Colonic mucosa (tissue), 4 donors: ENCODE data around the gene RALA. TPM values are rescaled to one million over a fixed set of nuclear protein-coding genes. Genes with fewer than 3 reads are reported as not detected.
"Not testable (repeated sequence)": the region's sequence is repeated elsewhere in the genome, so short reads cannot be mapped to it uniquely, and the experiment has no call there.

Experiments used
- DNase-seq: peaks from one replicate; pipeline ENCODE4 v3.0.0-alpha.2; 2020
- H3K27ac ChIP-seq: fragments of 200-600 bp; one replicate; pipeline ENCODE4 v1.8.0; 2021
- H3K27me3 ChIP-seq: fragments of 200-600 bp; one replicate; pipeline ENCODE4 v1.8.0; 2021
- H3K36me3 ChIP-seq: fragments of 200-600 bp; one replicate; pipeline ENCODE4 v1.8.0; 2021
- H3K4me1 ChIP-seq: fragments of 200-600 bp; one replicate; pipeline ENCODE4 v1.8.0; 2021; ENCODE audit warnings: mild to moderate bottlenecking
- H3K4me3 ChIP-seq: fragments of 200-600 bp; one replicate; pipeline ENCODE4 v1.8.0; 2021
- H3K9ac ChIP-seq, 2 donors: one replicate each; pipeline ENCODE4 v1.7.0; 2013; ENCODE audit warnings: control low read depth in 2 of 2, low read depth in 2 of 2, low read length in 2 of 2
- H3K9me3 ChIP-seq: fragments of 200-600 bp; one replicate; pipeline ENCODE4 v1.8.0; 2021
- intact Hi-C: fragments of 100-400 bp; cut with DNase I; formaldehyde crosslinking; loops from one replicate; pipeline ENCODE4 v1.14.1; 2022
- total RNA-seq, 2 donors: library from RNA; stranded (reverse); fragmentation: NEBNext Ultra II Directional in 1 of 2; extraction: Animal tissue kit (Norgen Biotek cat#: 25700) in 1 of 2; gene quantifications; one replicate each; pipeline ENCODE4 v1.2.1, GENCODE V29; 2021
- TF ChIP-seq, protein P1 (sequence below): fragments of 200-600 bp; IDR thresholded peaks from one replicate; pipeline ENCODE4 v1.8.0; 2022; ENCODE audit warnings: antibody characterized with exemption, mild to moderate bottlenecking
- donor health status: healthy.
- donor health status: DM: no; HTN: no; CAD: no.
- donor health status: DM: no; HTN: no; CAD: no.

The RALA gene
- total RNA-seq, 2 donors from 2014 or later: 47.8 to 55.6 TPM

DNA sequence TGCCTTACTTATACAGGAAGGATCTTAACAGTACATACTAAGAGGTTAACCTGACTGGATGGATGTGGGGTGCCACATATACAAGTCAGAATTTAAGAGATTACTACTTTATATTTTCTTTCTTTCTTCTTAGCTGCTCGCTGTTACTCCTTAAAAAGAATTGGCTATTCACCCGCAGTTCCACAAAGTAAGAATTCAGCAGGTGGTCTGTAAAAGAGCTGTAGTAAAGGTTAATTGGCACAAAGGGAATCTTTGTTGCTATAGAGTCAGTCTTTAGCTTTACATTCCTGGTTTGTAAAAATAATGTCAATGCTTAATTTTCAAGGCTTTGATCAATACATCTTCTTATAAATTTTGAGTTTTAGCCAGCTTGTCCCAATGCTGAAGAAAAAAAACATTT lies 43.2 kb downstream of the RALA start:
- H3K27me3 ChIP-seq: no peaks in the 10 kb centered on the region
- no peak for DNase-seq
- H3K4me1 ChIP-seq: no peaks in the 10 kb centered on the region
- H3K36me3 ChIP-seq: no peaks in the 10 kb centered on the region
- H3K9ac ChIP-seq: no peak overlapping the region
- H3K4me3 ChIP-seq: no peak overlapping the region
- TF ChIP-seq, protein P1, sequence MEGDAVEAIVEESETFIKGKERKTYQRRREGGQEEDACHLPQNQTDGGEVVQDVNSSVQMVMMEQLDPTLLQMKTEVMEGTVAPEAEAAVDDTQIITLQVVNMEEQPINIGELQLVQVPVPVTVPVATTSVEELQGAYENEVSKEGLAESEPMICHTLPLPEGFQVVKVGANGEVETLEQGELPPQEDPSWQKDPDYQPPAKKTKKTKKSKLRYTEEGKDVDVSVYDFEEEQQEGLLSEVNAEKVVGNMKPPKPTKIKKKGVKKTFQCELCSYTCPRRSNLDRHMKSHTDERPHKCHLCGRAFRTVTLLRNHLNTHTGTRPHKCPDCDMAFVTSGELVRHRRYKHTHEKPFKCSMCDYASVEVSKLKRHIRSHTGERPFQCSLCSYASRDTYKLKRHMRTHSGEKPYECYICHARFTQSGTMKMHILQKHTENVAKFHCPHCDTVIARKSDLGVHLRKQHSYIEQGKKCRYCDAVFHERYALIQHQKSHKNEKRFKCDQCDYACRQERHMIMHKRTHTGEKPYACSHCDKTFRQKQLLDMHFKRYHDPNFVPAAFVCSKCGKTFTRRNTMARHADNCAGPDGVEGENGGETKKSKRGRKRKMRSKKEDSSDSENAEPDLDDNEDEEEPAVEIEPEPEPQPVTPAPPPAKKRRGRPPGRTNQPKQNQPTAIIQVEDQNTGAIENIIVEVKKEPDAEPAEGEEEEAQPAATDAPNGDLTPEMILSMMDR: no peak
- no peaks in the 10 kb centered on the region for H3K9me3 ChIP-seq
- H3K27ac ChIP-seq: no peak overlapping the region
- intact Hi-C loops: no loop called here

DNA sequence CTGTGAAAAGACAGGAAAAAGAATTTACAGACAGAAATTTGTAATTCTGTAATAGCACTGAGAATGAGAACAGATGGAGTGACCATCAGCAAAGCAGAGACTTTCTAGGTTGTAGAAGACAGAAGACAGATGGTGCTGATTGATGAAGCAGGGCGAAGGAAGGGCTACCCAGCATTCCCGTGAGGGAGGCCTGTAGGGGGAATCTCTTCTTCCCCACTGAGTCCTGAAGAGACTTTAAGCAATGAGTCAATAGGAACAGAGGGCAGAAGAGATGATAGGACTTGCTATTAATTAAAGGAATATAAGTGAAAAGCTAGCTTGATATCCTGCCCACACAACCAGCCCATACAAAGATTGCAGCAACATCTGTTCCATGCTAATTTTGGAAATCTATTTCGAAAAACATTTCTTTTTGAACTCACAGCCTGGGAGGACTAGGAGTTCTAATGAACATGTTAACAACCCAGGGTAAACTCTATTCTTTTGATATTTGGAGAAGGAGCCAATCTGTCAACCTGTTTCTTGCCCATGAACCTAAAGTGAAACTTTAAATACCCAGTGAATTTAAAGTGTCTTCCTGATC lies 44.1 kb downstream of the RALA start:
- Histone ChIP-seq H3K27ac (no peak overlapping the region), H3K9me3 (no peaks in the 10 kb centered on the region), H3K4me3 (no peak overlapping the region), H3K9ac (no peak overlapping the region), H3K36me3 (no peaks in the 10 kb centered on the region), H3K4me1 (no peaks in the 10 kb centered on the region), H3K27me3 (no peaks in the 10 kb centered on the region)
- TF ChIP-seq, protein P1: no peak
- intact Hi-C loops: no loop called here
- no peak for DNase-seq

DNA sequence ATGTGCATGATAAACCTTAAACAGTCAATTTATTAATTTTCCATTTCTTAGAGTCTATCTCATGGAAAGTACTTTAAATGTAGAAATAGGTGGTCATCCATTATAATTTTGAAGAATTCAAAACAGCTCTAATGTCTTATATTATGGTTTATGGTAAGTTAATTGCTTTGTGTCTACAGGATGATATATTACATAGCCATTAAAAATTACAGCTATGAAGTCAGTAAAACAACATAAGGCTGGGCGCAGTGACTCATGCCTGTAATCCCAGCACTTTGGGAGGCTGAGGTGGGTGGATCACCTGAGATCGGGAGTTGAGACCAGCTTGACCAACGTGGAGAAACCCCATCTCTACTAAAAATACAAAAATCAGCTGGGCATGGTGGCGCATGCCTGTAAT lies 44.9 kb downstream of the RALA start:
- H3K9ac ChIP-seq, H3K4me3 ChIP-seq, H3K27me3 ChIP-seq, H3K9me3 ChIP-seq, H3K4me1 ChIP-seq, DNase-seq, H3K36me3 ChIP-seq, intact Hi-C loops: not testable (repeated sequence)
- peak overlapping the region; percentile 5 for H3K27ac ChIP-seq

DNA sequence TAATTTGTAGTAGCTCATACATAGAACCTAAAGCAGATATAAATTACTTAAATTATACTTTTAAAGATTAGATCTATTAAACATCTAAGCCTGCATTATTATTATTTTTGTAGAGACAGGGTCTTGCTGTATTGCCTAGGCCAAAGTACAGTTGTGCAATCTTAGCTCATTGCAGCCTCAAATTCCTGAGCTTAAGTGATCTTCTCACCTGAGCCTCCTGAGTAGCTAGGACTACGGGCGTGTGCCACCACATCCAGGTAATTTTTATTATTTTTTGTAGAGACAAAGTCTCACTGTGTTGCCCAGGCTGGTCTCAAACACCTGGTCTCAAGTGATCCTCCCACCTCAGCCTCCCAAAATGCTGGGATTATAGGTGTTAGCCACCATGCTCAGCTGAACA lies 46.7 kb downstream of the RALA start:
- intact Hi-C loops: no loop called here
- Histone ChIP-seq H3K27me3 (no peaks in the 10 kb centered on the region), H3K36me3 (no peaks in the 10 kb centered on the region), H3K27ac (no peak overlapping the region), H3K9me3 (no peaks in the 10 kb centered on the region), H3K4me1 (no peaks in the 10 kb centered on the region), H3K9ac (no peak overlapping the region), H3K4me3 (no peak overlapping the region)
- TF ChIP-seq, protein P1: no peak
- no peak for DNase-seq

DNA sequence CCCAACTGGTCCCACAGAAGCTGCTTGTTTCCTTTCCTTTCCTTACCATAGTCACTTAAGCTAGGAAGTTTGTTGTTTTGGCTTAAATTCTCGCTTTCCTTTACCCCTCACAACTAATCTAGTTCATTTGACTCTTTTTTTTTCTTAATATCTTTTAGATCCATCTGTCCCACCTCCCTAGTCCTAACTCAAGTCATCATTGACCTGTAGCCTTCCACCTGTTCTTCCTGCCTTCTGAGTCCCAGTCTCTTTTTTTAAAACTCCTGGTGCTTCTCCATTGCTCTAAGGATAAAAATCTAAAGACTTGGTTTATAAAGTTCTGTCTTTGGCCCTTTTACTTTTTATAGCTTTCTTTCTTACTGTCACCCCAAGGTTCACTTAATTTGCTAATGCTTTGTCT lies 47.6 kb downstream of the RALA start:
- Histone ChIP-seq H3K9me3 (no peaks in the 10 kb centered on the region), H3K4me3 (no peak overlapping the region), H3K27me3 (no peaks in the 10 kb centered on the region), H3K36me3 (no peaks in the 10 kb centered on the region), H3K9ac (no peak overlapping the region), H3K4me1 (no peaks in the 10 kb centered on the region), H3K27ac (no peak overlapping the region)
- intact Hi-C loops: no loop called here
- no peak for DNase-seq
- TF ChIP-seq, protein P1: no peak

DNA sequence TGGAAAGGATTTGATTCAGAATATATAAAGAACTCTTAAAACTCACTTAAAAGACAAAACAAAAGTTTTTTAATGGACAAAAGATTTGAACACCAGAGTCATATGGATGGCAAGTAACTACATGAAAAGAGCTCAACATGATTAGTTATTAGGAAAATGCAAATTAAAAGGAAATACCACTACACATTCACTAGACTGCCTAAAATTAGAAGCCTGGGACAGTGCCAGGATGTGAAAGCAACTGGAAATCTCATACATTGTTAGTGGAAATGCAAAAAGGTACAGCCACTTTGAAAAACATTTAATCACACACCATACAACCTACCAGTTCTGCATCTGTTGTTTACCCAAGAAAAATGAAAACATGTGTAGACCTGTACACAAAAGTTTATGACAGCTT lies 48.8 kb downstream of the RALA start:
- Histone ChIP-seq H3K9me3 (no peaks in the 10 kb centered on the region), H3K27ac (no peak overlapping the region), H3K4me1 (no peaks in the 10 kb centered on the region), H3K4me3 (no peak overlapping the region), H3K36me3 (no peaks in the 10 kb centered on the region), H3K27me3 (no peaks in the 10 kb centered on the region), H3K9ac (no peak overlapping the region)
- TF ChIP-seq, protein P1: no peak
- DNase-seq: no peak
- intact Hi-C loops: no loop called here
